ENCODE data around the gene PPM1H. TPM values are rescaled to one million over a fixed set of nuclear protein-coding genes. Genes with fewer than 3 reads are reported as not detected.

PPM1H gene
- total RNA-seq, 1 experiment from 2014 or later: 12.0 TPM

DNA sequence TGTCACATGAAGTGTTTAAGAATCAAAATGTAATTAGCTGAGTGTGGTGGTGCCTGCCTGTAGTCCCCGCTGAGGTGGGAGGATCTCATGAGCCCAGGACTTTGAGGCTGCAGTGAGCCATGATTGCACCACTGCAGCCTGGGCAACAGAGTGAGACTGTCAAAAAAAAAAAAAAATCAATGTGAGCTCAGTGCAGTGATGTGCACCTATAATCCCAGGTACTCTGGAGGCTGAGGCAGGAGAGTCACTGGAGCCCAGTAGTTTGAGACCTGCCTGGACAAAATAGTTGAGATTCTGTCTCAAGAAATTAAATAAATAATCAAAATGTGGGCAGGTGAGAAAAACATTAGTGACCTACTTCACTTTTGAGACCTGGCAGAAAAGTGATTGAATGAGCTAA, 328.3 kb downstream of the PPM1H start:
- Histone ChIP-seq H3K4me2 (ENCODE audit: low read length) (no peak overlapping the region; the same call in 1 of the 2 replicates), H2AFZ (ENCODE audit: low read length) (no peak overlapping the region), H3K9me2 (replicated peaks; ENCODE audit: low read length) (no peaks in the 10 kb centered on the region), H4K20me1 (ENCODE audit: low read length) (peaks cover 22% of the 10 kb centered on the region; the same call in 1 of the 2 replicates), H3K27ac (ENCODE audit: low read length) (no peak overlapping the region), H3K9me3 (ENCODE audit: low read length) (no peaks in the 10 kb centered on the region), H3K4me3 (ENCODE audit: low read length) (no peak overlapping the region), H3K79me2 (ENCODE audit: low read length) (peaks cover 67% of the 10 kb centered on the region), H3K9ac (ENCODE audit: low read length) (no peak overlapping the region), H3F3A (ENCODE audit: low read length, unreplicated experiment) (no peaks in the 10 kb centered on the region), H3K36me3 (ENCODE audit: low read depth, low read length) (no peaks in the 10 kb centered on the region), H3K27me3 (ENCODE audit: low read length) (no peaks in the 10 kb centered on the region), H3K4me1 (ENCODE audit: insufficient read depth, low read length) (peaks cover 22% of the 10 kb centered on the region)
- ChIA-PET CTCF (interaction anchor here (0.5 to 0.8 kb wide), 3 partner anchors 25 to 143 kb away, joined by 3 to 5 read pairs (median 4); no protein-coding TSS in a partner anchor), POLR2A (ENCODE audit: unreplicated experiment) (interaction anchor here (0.5 to 0.6 kb wide), 2 partner anchors 184 to 259 kb away, joined by 5 to 15 read pairs; no protein-coding TSS in a partner anchor)
- intact Hi-C loops (cut with micrococcal nuclease): no loop called here
- no peak for DNase-seq
- TF ChIP-seq, protein P1, sequence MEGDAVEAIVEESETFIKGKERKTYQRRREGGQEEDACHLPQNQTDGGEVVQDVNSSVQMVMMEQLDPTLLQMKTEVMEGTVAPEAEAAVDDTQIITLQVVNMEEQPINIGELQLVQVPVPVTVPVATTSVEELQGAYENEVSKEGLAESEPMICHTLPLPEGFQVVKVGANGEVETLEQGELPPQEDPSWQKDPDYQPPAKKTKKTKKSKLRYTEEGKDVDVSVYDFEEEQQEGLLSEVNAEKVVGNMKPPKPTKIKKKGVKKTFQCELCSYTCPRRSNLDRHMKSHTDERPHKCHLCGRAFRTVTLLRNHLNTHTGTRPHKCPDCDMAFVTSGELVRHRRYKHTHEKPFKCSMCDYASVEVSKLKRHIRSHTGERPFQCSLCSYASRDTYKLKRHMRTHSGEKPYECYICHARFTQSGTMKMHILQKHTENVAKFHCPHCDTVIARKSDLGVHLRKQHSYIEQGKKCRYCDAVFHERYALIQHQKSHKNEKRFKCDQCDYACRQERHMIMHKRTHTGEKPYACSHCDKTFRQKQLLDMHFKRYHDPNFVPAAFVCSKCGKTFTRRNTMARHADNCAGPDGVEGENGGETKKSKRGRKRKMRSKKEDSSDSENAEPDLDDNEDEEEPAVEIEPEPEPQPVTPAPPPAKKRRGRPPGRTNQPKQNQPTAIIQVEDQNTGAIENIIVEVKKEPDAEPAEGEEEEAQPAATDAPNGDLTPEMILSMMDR (conservative IDR thresholded peaks at IDR 0.05; ENCODE audit: low read depth, low read length): no peak
- no peak for TF ChIP-seq EZH2phosphoT487 (IDR thresholded peaks at IDR 0.05; ENCODE audit: borderline replicate concordance, low read length)
- no peak for TF ChIP-seq EZH2 (IDR thresholded peaks at IDR 0.05; ENCODE audit: low read length, unreplicated experiment)
- BruUV-seq (replicated peaks): no TSS peak
- ATAC-seq: no peak

GRCh38 chr12:62605981-62606380, 329.0 kb downstream of the PPM1H start:
- Histone ChIP-seq H3K4me2 (ENCODE audit: low read length) (peak overlapping the region; percentile 88), H4K20me1 (ENCODE audit: low read length) (peaks cover 22% of the 10 kb centered on the region; the same call in 1 of the 2 replicates), H3K27me3 (ENCODE audit: low read length) (no peaks in the 10 kb centered on the region), H3K4me1 (ENCODE audit: insufficient read depth, low read length) (peaks cover 24% of the 10 kb centered on the region), H3K79me2 (ENCODE audit: low read length) (peaks cover 69% of the 10 kb centered on the region), H2AFZ (ENCODE audit: low read length) (no peak overlapping the region), H3K4me3 (ENCODE audit: low read length) (peak overlapping the region; percentile 92), H3K9me2 (replicated peaks; ENCODE audit: low read length) (no peaks in the 10 kb centered on the region), H3K27ac (ENCODE audit: low read length) (no peak overlapping the region), H3K9me3 (ENCODE audit: low read length) (no peaks in the 10 kb centered on the region), H3K36me3 (ENCODE audit: low read depth, low read length) (no peaks in the 10 kb centered on the region), H3K9ac (ENCODE audit: low read length) (no peak overlapping the region), H3F3A (ENCODE audit: low read length, unreplicated experiment) (no peaks in the 10 kb centered on the region)
- no peak for TF ChIP-seq EZH2 (IDR thresholded peaks at IDR 0.05; ENCODE audit: low read length, unreplicated experiment)
- no peak for TF ChIP-seq EZH2phosphoT487 (IDR thresholded peaks at IDR 0.05; ENCODE audit: borderline replicate concordance, low read length)
- TF ChIP-seq, protein P1 (conservative IDR thresholded peaks at IDR 0.05; ENCODE audit: low read depth, low read length): no peak
- ATAC-seq: no peak
- ChIA-PET CTCF (interaction anchor here (0.5 to 0.8 kb wide), 4 partner anchors 24 to 180 kb away, joined by 3 to 4 read pairs (median 3); no protein-coding TSS in a partner anchor), POLR2A (ENCODE audit: unreplicated experiment) (interaction anchor here (0.5 to 0.6 kb wide), 2 partner anchors 112 to 258 kb away, joined by 4 to 5 read pairs; no protein-coding TSS in a partner anchor)
- no TSS peak for BruUV-seq (replicated peaks)
- no peak for DNase-seq
- intact Hi-C loops (cut with micrococcal nuclease): loop anchor here (2.0 kb wide), 1 partner anchor 179 kb away; no protein-coding TSS in a partner anchor

DNA sequence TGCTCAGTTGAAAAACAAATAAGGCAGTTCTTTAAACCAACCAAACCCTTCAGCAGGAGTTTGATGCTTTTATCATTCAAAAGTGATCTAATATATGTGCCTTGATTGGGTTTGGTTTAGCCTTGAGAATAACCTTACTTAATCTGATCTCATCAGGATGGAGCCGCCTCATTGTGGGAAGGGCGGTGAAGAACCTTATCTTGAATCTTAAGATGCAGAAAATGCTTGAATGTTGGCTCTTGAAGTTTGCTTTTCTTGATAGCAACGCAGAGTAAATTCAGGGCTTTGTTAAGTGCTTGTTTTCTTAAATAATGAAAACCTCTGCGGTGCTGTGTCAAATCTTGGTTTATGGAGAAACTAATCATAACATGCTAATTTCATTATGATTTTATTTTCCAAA, 330.1 kb downstream of the PPM1H start:
- Histone ChIP-seq H3K79me2 (ENCODE audit: low read length) (peaks cover 69% of the 10 kb centered on the region), H3K36me3 (ENCODE audit: low read depth, low read length) (no peaks in the 10 kb centered on the region), H3K9ac (ENCODE audit: low read length) (peak overlapping the region; percentile 100), H3K9me3 (ENCODE audit: low read length) (no peaks in the 10 kb centered on the region), H3K9me2 (replicated peaks; ENCODE audit: low read length) (no peaks in the 10 kb centered on the region), H3K4me2 (ENCODE audit: low read length) (peak overlapping the region; percentile 88), H2AFZ (ENCODE audit: low read length) (no peak overlapping the region), H3K27ac (ENCODE audit: low read length) (no peak overlapping the region), H3K27me3 (ENCODE audit: low read length) (no peaks in the 10 kb centered on the region), H4K20me1 (ENCODE audit: low read length) (peaks cover 22% of the 10 kb centered on the region; the same call in 1 of the 2 replicates), H3K4me3 (ENCODE audit: low read length) (peak overlapping the region; percentile 92), H3K4me1 (ENCODE audit: insufficient read depth, low read length) (peaks cover 24% of the 10 kb centered on the region), H3F3A (ENCODE audit: low read length, unreplicated experiment) (no peaks in the 10 kb centered on the region)
- ATAC-seq (no peak), DNase-seq (no peak)
- no TSS peak for BruUV-seq (replicated peaks)
- intact Hi-C loops (cut with micrococcal nuclease): loop anchor here (1.0 to 5.0 kb wide), 5 partner anchors 35 to 327 kb away; no protein-coding TSS in a partner anchor
- ChIA-PET POLR2A (ENCODE audit: unreplicated experiment) (no interaction called here), CTCF (interaction anchor here (0.7 kb wide), 2 partner anchors 23 to 28 kb away, joined by 3 to 5 read pairs; no protein-coding TSS in a partner anchor)
- TF ChIP-seq, protein P1 (conservative IDR thresholded peaks at IDR 0.05; ENCODE audit: low read depth, low read length): no peak
- no peak for TF ChIP-seq EZH2phosphoT487 (IDR thresholded peaks at IDR 0.05; ENCODE audit: borderline replicate concordance, low read length)
- no peak for TF ChIP-seq EZH2 (IDR thresholded peaks at IDR 0.05; ENCODE audit: low read length, unreplicated experiment)
